ENCODE results near the gene ROR2.
"Not testable (repeated sequence)": the region's sequence is repeated elsewhere in the genome, so short reads cannot be mapped to it uniquely, and the experiment has no call there.

Gene ROR2

GRCh38 chr9:91949946-91950664, at the start of gene ROR2:
Gene ROR2 (minus strand): TSS chr9:91950228.
- DNase-seq: peak; percentile 7 to 49

GRCh38 chr9:91995000-91995655, 45.1 kb upstream of the ROR2 start:
- no peak for DNase-seq

GRCh38 chr9:91994422-91994821, 44.4 kb upstream of the ROR2 start:
- no peak for DNase-seq

GRCh38 chr9:91992461-91993041, 42.5 kb upstream of the ROR2 start:
- no peak for DNase-seq

GRCh38 chr9:91991721-91992341, 41.8 kb upstream of the ROR2 start:
- no peak for DNase-seq

- DNase-seq: no peak
Observed at GRCh38 chr9:91986248-91986647, 36.2 kb upstream of the ROR2 start.

GRCh38 chr9:91985692-91986091, 35.7 kb upstream of the ROR2 start:
- DNase-seq: no peak

GRCh38 chr9:91978740-91979414, 28.8 kb upstream of the ROR2 start:
- DNase-seq: no peak

- not testable (repeated sequence) for DNase-seq
Observed at GRCh38 chr9:91975254-91975653, 25.2 kb upstream of the ROR2 start.

GRCh38 chr9:91972711-91973110, 22.7 kb upstream of the ROR2 start:
- no peak for DNase-seq

- DNase-seq: no peak
Observed at GRCh38 chr9:91972076-91972626, 22.1 kb upstream of the ROR2 start.

GRCh38 chr9:91967259-91967658, 17.2 kb upstream of the ROR2 start:
- no peak for DNase-seq

GRCh38 chr9:91966503-91966902, 16.5 kb upstream of the ROR2 start:
- DNase-seq: no peak

GRCh38 chr9:91963711-91964240, 13.7 kb upstream of the ROR2 start:
- no peak for DNase-seq

- no peak for DNase-seq
Observed at GRCh38 chr9:91960367-91960766, 10.3 kb upstream of the ROR2 start.

GRCh38 chr9:91958174-91958573, 8.1 kb upstream of the ROR2 start:
- no peak for DNase-seq

- no peak for DNase-seq
Observed at GRCh38 chr9:91954841-91955471, 4.9 kb upstream of the ROR2 start.

- DNase-seq: no peak
Observed at GRCh38 chr9:91953718-91954117, 3.7 kb upstream of the ROR2 start.

GRCh38 chr9:91951944-91952520, 2.0 kb upstream of the ROR2 start:
- no peak for DNase-seq

GRCh38 chr9:91949392-91949945, 559 bp downstream of the ROR2 start:
- DNase-seq: no peak
